ENCODE results near the gene IL36B.

The IL36B gene

GRCh38 chr2:113075600-113075999 is 22.9 kb upstream of the IL36B start:
- no peak overlapping the region for H2BK12ac ChIP-seq (ENCODE audit: low read length in 2 of 2)
- H2BK120ac ChIP-seq (ENCODE audit: low read depth, low read length): no peak overlapping the region
- H3K4ac ChIP-seq (ENCODE audit: low read depth in 1 of 2, low read length in 2 of 2): no peak overlapping the region
- no peak overlapping the region for H2BK5ac ChIP-seq (ENCODE audit: low read depth, low read length, poor library complexity, severe bottlenecking)
- no peak overlapping the region for H3K4me3 ChIP-seq (ENCODE audit: insufficient read depth in 1 of 2, low read depth in 1 of 2, low read length in 2 of 2)
- H4K8ac ChIP-seq (ENCODE audit: low read length): no peak overlapping the region
- H3K79me1 ChIP-seq (replicated peaks; ENCODE audit: low read length, poor library complexity, severe bottlenecking): no peaks in the 10 kb centered on the region
- H2BK15ac ChIP-seq (ENCODE audit: low read depth, poor library complexity, severe bottlenecking): no peak overlapping the region
- H2AK5ac ChIP-seq (ENCODE audit: low read length, severe bottlenecking): no peak overlapping the region
- no peaks in the 10 kb centered on the region for H3K36me3 ChIP-seq (ENCODE audit: control insufficient read depth in 1 of 2, insufficient read depth in 2 of 2, low read depth in 1 of 2, low read length in 2 of 2)
- peaks cover 37 to 52% of the 10 kb centered on the region in 2 experiments for H3K27me3 ChIP-seq (ENCODE audit: control insufficient read depth in 1 of 2, insufficient read depth in 1 of 2, low read length in 2 of 2)
- no peak overlapping the region for H4K91ac ChIP-seq (ENCODE audit: low read length)
- H3K23ac ChIP-seq (ENCODE audit: low read length in 2 of 2): no peak overlapping the region
- H3K14ac ChIP-seq (ENCODE audit: low read length in 2 of 2): no peak overlapping the region
- WGBS: 77% methylated on average over 1 of the region's 3 CpGs
- no peak for DNase-seq
- H3K9me3 ChIP-seq (ENCODE audit: control insufficient read depth, low read length): no peaks in the 10 kb centered on the region
- no peak overlapping the region for H3K27ac ChIP-seq (ENCODE audit: low read length, poor library complexity, severe bottlenecking)
- H3K4me2 ChIP-seq (ENCODE audit: low read length, poor library complexity, severe bottlenecking): no peak overlapping the region
- H3K4me1 ChIP-seq (ENCODE audit: control insufficient read depth, insufficient read depth, low read depth, low read length): peaks cover 2% of the 10 kb centered on the region
- no peak overlapping the region for H3K9ac ChIP-seq (ENCODE audit: low read length)
- H3K18ac ChIP-seq (ENCODE audit: low read depth in 1 of 2, low read length in 2 of 2): no peak overlapping the region
- H2AFZ ChIP-seq (ENCODE audit: low read depth, low read length): no peak overlapping the region

GRCh38 chr2:113075030-113075429 is 22.4 kb upstream of the IL36B start:
- H3K4me2 ChIP-seq (ENCODE audit: low read length, poor library complexity, severe bottlenecking): no peak overlapping the region
- H3K4ac ChIP-seq (ENCODE audit: low read depth in 1 of 2, low read length in 2 of 2): no peak overlapping the region
- H3K4me3 ChIP-seq (ENCODE audit: insufficient read depth in 1 of 2, low read depth in 1 of 2, low read length in 2 of 2): no peak overlapping the region
- H3K27me3 ChIP-seq (ENCODE audit: control insufficient read depth in 1 of 2, insufficient read depth in 1 of 2, low read length in 2 of 2): peaks cover 37 to 46% of the 10 kb centered on the region in 2 experiments
- no peak overlapping the region for H3K18ac ChIP-seq (ENCODE audit: low read depth in 1 of 2, low read length in 2 of 2)
- H4K8ac ChIP-seq (ENCODE audit: low read length): no peak overlapping the region
- no peak overlapping the region for H2BK15ac ChIP-seq (ENCODE audit: low read depth, poor library complexity, severe bottlenecking)
- H3K79me1 ChIP-seq (replicated peaks; ENCODE audit: low read length, poor library complexity, severe bottlenecking): no peaks in the 10 kb centered on the region
- no peak overlapping the region for H2AK5ac ChIP-seq (ENCODE audit: low read length, severe bottlenecking)
- no peaks in the 10 kb centered on the region for H3K9me3 ChIP-seq (ENCODE audit: control insufficient read depth, low read length)
- H2BK5ac ChIP-seq (ENCODE audit: low read depth, low read length, poor library complexity, severe bottlenecking): no peak overlapping the region
- H2AFZ ChIP-seq (ENCODE audit: low read depth, low read length): no peak overlapping the region
- H3K4me1 ChIP-seq (ENCODE audit: control insufficient read depth, insufficient read depth, low read depth, low read length): peaks cover 5% of the 10 kb centered on the region
- no peak overlapping the region for H2BK12ac ChIP-seq (ENCODE audit: low read length in 2 of 2)
- no peak overlapping the region for H3K9ac ChIP-seq (ENCODE audit: low read length)
- no peak overlapping the region for H3K27ac ChIP-seq (ENCODE audit: low read length, poor library complexity, severe bottlenecking)
- H3K36me3 ChIP-seq (ENCODE audit: control insufficient read depth in 1 of 2, insufficient read depth in 2 of 2, low read depth in 1 of 2, low read length in 2 of 2): no peaks in the 10 kb centered on the region
- 89% methylated on average over 5 of the region's 5 CpGs for WGBS
- no peak overlapping the region for H4K91ac ChIP-seq (ENCODE audit: low read length)
- no peak overlapping the region for H2BK120ac ChIP-seq (ENCODE audit: low read depth, low read length)
- DNase-seq: no peak
- no peak overlapping the region for H3K14ac ChIP-seq (ENCODE audit: low read length in 2 of 2)
- no peak overlapping the region for H3K23ac ChIP-seq (ENCODE audit: low read length in 2 of 2)

- no peak for DNase-seq
- peaks cover 37 to 38% of the 10 kb centered on the region in 2 experiments for H3K27me3 ChIP-seq (ENCODE audit: control insufficient read depth in 1 of 2, insufficient read depth in 1 of 2, low read length in 2 of 2)
- no peak overlapping the region for H3K27ac ChIP-seq (ENCODE audit: low read length, poor library complexity, severe bottlenecking)
- H3K18ac ChIP-seq (ENCODE audit: low read depth in 1 of 2, low read length in 2 of 2): no peak overlapping the region
- no peaks in the 10 kb centered on the region for H3K79me1 ChIP-seq (replicated peaks; ENCODE audit: low read length, poor library complexity, severe bottlenecking)
- H2AFZ ChIP-seq (ENCODE audit: low read depth, low read length): no peak overlapping the region
- H3K23ac ChIP-seq (ENCODE audit: low read length in 2 of 2): no peak overlapping the region
- no peak overlapping the region for H3K4me2 ChIP-seq (ENCODE audit: low read length, poor library complexity, severe bottlenecking)
- H4K8ac ChIP-seq (ENCODE audit: low read length): no peak overlapping the region
- no peaks in the 10 kb centered on the region for H3K9me3 ChIP-seq (ENCODE audit: control insufficient read depth, low read length)
- no peak overlapping the region for H3K4me3 ChIP-seq (ENCODE audit: insufficient read depth in 1 of 2, low read depth in 1 of 2, low read length in 2 of 2)
- H2BK12ac ChIP-seq (ENCODE audit: low read length in 2 of 2): no peak overlapping the region
- no peak overlapping the region for H2AK5ac ChIP-seq (ENCODE audit: low read length, severe bottlenecking)
- H2BK15ac ChIP-seq (ENCODE audit: low read depth, poor library complexity, severe bottlenecking): no peak overlapping the region
- H2BK120ac ChIP-seq (ENCODE audit: low read depth, low read length): no peak overlapping the region
- no peak overlapping the region for H3K9ac ChIP-seq (ENCODE audit: low read length)
- WGBS: 100% methylated on average over 2 of the region's 3 CpGs
- no peak overlapping the region for H2BK5ac ChIP-seq (ENCODE audit: low read depth, low read length, poor library complexity, severe bottlenecking)
- H3K4me1 ChIP-seq (ENCODE audit: control insufficient read depth, insufficient read depth, low read depth, low read length): peaks cover 5% of the 10 kb centered on the region
- H3K4ac ChIP-seq (ENCODE audit: low read depth in 1 of 2, low read length in 2 of 2): no peak overlapping the region
- no peak overlapping the region for H3K14ac ChIP-seq (ENCODE audit: low read length in 2 of 2)
- H4K91ac ChIP-seq (ENCODE audit: low read length): no peak overlapping the region
- H3K36me3 ChIP-seq (ENCODE audit: control insufficient read depth in 1 of 2, insufficient read depth in 2 of 2, low read depth in 1 of 2, low read length in 2 of 2): no peaks in the 10 kb centered on the region
These were observed 20.7 kb upstream of the IL36B start for GRCh38 chr2:113073325-113073834.

GRCh38 chr2:113072584-113072983 is 19.9 kb upstream of the IL36B start:
- H2BK12ac ChIP-seq (ENCODE audit: low read length in 2 of 2): no peak overlapping the region
- H3K9me3 ChIP-seq (ENCODE audit: control insufficient read depth, low read length): no peaks in the 10 kb centered on the region

More at GRCh38 chr2:113072584-113072983, 19.9 kb upstream of the IL36B start:
- Histone ChIP-seq H3K4me2 (ENCODE audit: low read length, poor library complexity, severe bottlenecking) (no peak overlapping the region), H3K14ac (ENCODE audit: low read length in 2 of 2) (no peak overlapping the region), H3K4ac (ENCODE audit: low read depth in 1 of 2, low read length in 2 of 2) (no peak overlapping the region), H2AFZ (ENCODE audit: low read depth, low read length) (no peak overlapping the region), H2AK5ac (ENCODE audit: low read length, severe bottlenecking) (no peak overlapping the region), H3K4me1 (ENCODE audit: control insufficient read depth, insufficient read depth, low read depth, low read length) (peaks cover 4% of the 10 kb centered on the region), H3K36me3 (ENCODE audit: control insufficient read depth in 1 of 2, insufficient read depth in 2 of 2, low read depth in 1 of 2, low read length in 2 of 2) (no peaks in the 10 kb centered on the region), H3K9ac (ENCODE audit: low read length) (no peak overlapping the region), H3K23ac (ENCODE audit: low read length in 2 of 2) (no peak overlapping the region), H2BK15ac (ENCODE audit: low read depth, poor library complexity, severe bottlenecking) (no peak overlapping the region), H2BK5ac (ENCODE audit: low read depth, low read length, poor library complexity, severe bottlenecking) (no peak overlapping the region), H4K91ac (ENCODE audit: low read length) (no peak overlapping the region), H4K8ac (ENCODE audit: low read length) (no peak overlapping the region), H3K18ac (ENCODE audit: low read depth in 1 of 2, low read length in 2 of 2) (no peak overlapping the region), H3K27me3 (ENCODE audit: control insufficient read depth in 1 of 2, insufficient read depth in 1 of 2, low read length in 2 of 2) (peaks cover 32 to 37% of the 10 kb centered on the region in 2 experiments), H3K27ac (ENCODE audit: low read length, poor library complexity, severe bottlenecking) (no peak overlapping the region), H2BK120ac (ENCODE audit: low read depth, low read length) (no peak overlapping the region), H3K79me1 (replicated peaks; ENCODE audit: low read length, poor library complexity, severe bottlenecking) (no peaks in the 10 kb centered on the region), H3K4me3 (ENCODE audit: insufficient read depth in 1 of 2, low read depth in 1 of 2, low read length in 2 of 2) (no peak overlapping the region)
- no peak for DNase-seq
- WGBS: 53% methylated on average over 4 of the region's 4 CpGs
